HEK293 (cell line): ENCODE measurements around the gene WASF1.

Experiments
- CTCF ChIP-seq: fragments of 450-650 bp; formaldehyde crosslinking; IDR thresholded peaks from 2 replicates; pipeline ENCODE4 v1.5.1; 2016; ENCODE audit warnings: missing biosample characterization, missing genetic modification characterization
- SP2 ChIP-seq: fragments of 450-650 bp; formaldehyde crosslinking; IDR thresholded peaks from 2 replicates; pipeline ENCODE4 v1.5.1; 2016; ENCODE audit warnings: missing biosample characterization, missing genetic modification characterization
- ZBTB8A ChIP-seq: fragments of 450-650 bp; formaldehyde crosslinking; IDR thresholded peaks from 2 replicates; pipeline ENCODE4 v1.5.1; 2016; ENCODE audit warnings: missing biosample characterization, missing genetic modification characterization
- ZFP37 ChIP-seq: fragments of 450-650 bp; formaldehyde crosslinking; IDR thresholded peaks from 2 replicates; pipeline ENCODE4 v1.5.1; 2016; ENCODE audit warnings: missing biosample characterization, missing genetic modification characterization
- ZNF600 ChIP-seq: fragments of 450-650 bp; formaldehyde crosslinking; IDR thresholded peaks from 2 replicates; pipeline ENCODE4 v1.5.1; 2016; ENCODE audit warnings: missing biosample characterization, missing genetic modification characterization
- ZNF701 ChIP-seq: fragments of 450-650 bp; formaldehyde crosslinking; IDR thresholded peaks from 2 replicates; pipeline ENCODE4 v1.5.1; 2016; ENCODE audit warnings: missing biosample characterization, missing genetic modification characterization
- TF ChIP-seq, protein P1 (sequence below): fragments of 450-650 bp; formaldehyde crosslinking; IDR thresholded peaks from 2 replicates; pipeline ENCODE4 v1.5.1; 2017; ENCODE audit warnings: missing biosample characterization, missing genetic modification characterization

DNA sequence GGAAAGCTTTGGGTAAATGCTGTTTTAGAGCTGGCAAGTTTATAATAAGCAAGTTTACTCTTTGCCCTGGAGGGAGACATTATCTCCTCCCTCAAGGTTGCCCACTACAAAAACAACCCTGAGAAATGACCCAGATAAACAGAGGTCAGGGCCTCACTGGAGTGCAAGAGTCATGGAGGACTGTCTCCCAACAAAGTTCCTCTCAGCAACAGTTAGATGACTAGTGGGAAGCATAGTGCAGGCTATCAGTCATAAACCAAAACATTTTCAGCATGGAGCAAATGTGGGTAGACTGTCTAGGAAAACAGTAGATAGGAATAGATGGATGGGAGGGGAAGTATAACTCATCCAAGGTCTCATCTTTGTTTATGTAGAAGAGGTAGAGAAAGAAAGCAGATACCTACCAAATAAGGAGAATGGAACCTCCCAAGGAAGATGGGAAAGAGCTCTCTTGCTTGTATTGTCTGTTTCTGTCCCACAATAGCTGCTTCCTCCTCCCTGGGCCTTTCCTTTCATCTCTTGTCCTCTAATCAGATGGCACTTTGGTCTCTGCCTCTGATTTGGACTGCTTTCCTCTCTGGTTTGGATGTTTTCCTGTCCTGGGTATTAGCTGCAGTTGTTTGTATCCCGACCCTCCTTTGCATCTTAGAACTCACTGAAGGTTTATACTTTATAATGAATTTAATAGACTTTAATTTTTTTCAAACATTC lies 95.4 kb downstream of the WASF1 start:
- TF ChIP-seq CTCF (no peak), ZNF600 (tag by site-specific recombination) (no peak), ZFP37 (tag by site-specific recombination) (no peak), ZNF701 (tag by site-specific recombination) (no peak), SP2 (no peak), ZBTB8A (tag by site-specific recombination) (no peak)
- TF ChIP-seq, protein P1, sequence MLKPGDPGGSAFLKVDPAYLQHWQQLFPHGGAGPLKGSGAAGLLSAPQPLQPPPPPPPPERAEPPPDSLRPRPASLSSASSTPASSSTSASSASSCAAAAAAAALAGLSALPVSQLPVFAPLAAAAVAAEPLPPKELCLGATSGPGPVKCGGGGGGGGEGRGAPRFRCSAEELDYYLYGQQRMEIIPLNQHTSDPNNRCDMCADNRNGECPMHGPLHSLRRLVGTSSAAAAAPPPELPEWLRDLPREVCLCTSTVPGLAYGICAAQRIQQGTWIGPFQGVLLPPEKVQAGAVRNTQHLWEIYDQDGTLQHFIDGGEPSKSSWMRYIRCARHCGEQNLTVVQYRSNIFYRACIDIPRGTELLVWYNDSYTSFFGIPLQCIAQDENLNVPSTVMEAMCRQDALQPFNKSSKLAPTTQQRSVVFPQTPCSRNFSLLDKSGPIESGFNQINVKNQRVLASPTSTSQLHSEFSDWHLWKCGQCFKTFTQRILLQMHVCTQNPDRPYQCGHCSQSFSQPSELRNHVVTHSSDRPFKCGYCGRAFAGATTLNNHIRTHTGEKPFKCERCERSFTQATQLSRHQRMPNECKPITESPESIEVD (tag by site-specific recombination): no peak
